ENCODE results near the gene ADCK2.
A peak's percentile ranks its signal among the peaks of the same experiment; 100 is the strongest.
"Not testable (repeated sequence)": the region's sequence is repeated elsewhere in the genome, so short reads cannot be mapped to it uniquely, and the experiment has no call there.

ADCK2 gene

GRCh38 chr7:140704205-140704604 is 31.5 kb downstream of the ADCK2 start:
- no peak for DNase-seq (ENCODE audit: low read depth)
- TF ChIP-seq, protein P1, sequence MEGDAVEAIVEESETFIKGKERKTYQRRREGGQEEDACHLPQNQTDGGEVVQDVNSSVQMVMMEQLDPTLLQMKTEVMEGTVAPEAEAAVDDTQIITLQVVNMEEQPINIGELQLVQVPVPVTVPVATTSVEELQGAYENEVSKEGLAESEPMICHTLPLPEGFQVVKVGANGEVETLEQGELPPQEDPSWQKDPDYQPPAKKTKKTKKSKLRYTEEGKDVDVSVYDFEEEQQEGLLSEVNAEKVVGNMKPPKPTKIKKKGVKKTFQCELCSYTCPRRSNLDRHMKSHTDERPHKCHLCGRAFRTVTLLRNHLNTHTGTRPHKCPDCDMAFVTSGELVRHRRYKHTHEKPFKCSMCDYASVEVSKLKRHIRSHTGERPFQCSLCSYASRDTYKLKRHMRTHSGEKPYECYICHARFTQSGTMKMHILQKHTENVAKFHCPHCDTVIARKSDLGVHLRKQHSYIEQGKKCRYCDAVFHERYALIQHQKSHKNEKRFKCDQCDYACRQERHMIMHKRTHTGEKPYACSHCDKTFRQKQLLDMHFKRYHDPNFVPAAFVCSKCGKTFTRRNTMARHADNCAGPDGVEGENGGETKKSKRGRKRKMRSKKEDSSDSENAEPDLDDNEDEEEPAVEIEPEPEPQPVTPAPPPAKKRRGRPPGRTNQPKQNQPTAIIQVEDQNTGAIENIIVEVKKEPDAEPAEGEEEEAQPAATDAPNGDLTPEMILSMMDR (IDR thresholded peaks at IDR 0.05; ENCODE audit: low read length, missing control alignments) = no peak

GRCh38 chr7:140707132-140707531 is 34.4 kb downstream of the ADCK2 start:
- no peak for DNase-seq (ENCODE audit: low read depth)
- TF ChIP-seq, protein P1 (IDR thresholded peaks at IDR 0.05; ENCODE audit: low read length, missing control alignments) = no peak
- no peak overlapping the region for H3K4me3 ChIP-seq (replicated peaks; ENCODE audit: low read depth, low read length)

More at GRCh38 chr7:140704205-140704604, 31.5 kb downstream of the ADCK2 start:
- no peak overlapping the region for H3K4me3 ChIP-seq (replicated peaks; ENCODE audit: low read depth, low read length)

GRCh38 chr7:140708764-140709163 is 36.0 kb downstream of the ADCK2 start:
- not testable (repeated sequence) for DNase-seq (ENCODE audit: low read depth); H3K4me3 ChIP-seq (replicated peaks; ENCODE audit: low read depth, low read length)

DNA sequence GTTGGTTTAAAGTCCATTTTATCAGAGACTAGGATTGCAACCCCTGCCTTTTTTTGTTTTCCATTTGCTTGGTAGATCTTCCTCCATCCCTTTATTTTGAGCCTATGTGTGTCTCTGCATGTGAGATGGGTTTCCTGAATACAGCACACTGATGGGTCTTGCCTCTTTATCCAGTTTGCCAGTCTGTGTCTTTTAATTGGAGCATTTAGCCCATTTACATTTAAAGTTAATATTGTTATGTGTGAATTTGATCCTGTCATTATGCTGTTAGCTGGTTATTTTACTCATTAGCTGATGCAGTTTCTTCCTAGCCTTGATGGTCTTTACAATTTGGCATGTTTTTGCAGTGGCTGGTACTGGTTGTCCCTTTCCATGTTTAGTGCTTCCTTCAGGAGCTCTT is 39.6 kb downstream of the ADCK2 start:
- DNase-seq (ENCODE audit: low read depth); H3K4me3 ChIP-seq (replicated peaks; ENCODE audit: low read depth, low read length): not testable (repeated sequence)

DNA sequence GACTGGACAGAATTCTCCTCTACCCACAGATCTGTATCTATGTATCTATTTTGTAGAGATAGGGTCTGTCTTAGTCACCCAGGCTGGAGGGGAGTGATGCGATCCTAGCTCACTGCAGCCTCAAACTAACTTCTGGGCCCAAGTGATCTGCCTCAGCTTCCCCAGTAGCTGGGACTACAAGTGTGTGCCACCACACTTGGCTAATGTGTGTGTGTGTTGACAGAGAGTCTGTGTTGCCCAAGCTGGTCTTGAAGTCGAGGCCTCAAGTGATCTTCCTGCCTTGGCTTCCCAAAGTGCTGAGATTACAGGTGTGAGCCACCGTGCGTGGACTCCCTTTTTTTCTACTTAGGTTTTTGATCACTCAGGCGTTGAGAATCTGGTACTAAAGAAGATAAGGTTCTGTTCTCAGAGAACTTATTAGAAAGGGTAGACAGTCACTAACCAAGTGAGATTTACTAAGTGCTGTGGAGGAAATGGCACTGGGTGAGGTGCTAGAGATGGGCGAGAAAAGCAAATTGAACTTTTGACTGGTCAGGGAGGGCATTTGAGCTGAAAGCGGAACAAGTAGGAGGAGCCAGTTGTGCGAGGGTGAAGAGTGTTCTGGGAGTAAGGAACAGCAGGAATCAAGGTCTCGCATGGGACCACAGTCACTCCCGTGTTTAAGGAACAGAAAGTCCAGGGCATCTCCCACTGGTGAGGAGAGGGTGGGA is 41.7 kb downstream of the ADCK2 start:
- TF ChIP-seq, protein P1 (IDR thresholded peaks at IDR 0.05; ENCODE audit: low read length, missing control alignments) = no peak
- H3K4me3 ChIP-seq (replicated peaks; ENCODE audit: low read depth, low read length) = no peak overlapping the region
- no peak for DNase-seq (ENCODE audit: low read depth)

DNA sequence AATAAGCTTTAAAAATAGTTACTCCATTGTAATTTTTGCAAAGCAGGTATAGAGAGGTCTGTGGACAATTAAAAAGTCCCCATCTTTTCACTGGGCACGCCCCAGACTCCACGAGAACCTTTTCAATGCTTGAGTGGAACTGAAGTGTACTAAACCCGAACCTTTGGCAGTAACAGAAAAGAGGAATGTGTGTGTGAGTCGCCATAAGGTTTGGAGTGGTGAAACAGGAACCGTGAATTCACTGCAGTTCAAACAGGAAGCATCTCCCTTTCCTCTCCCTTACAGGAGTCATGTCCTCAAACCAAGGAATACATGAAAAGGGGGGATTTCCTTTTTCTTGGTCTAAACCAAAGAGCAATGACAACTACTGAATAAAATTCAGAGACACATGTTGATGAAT is 47.0 kb downstream of the ADCK2 start:
- TF ChIP-seq, protein P1 (IDR thresholded peaks at IDR 0.05; ENCODE audit: low read length, missing control alignments) = no peak
- no peak overlapping the region for H3K4me3 ChIP-seq (replicated peaks; ENCODE audit: low read depth, low read length)
- peak; percentile 58 for DNase-seq (ENCODE audit: low read depth)

DNA sequence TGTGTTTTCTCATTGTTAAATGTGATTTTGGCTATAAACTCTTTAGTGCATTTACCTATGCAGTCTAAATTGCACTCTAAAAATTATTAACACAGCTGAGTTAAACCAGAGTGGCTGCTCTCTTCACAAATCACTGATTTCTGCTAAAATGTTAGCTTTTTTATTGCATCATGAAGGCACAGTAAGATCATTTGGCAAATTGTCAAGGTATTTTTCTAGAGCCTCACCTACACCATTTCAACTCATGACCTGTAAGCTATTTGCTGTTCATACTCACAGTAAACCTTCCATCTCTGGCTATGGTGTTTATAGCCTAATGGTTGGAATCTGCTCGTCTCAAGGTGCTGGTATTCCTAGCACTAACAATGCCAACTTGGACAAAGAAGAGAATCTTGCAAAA is 49.5 kb downstream of the ADCK2 start:
- TF ChIP-seq, protein P1 (IDR thresholded peaks at IDR 0.05; ENCODE audit: low read length, missing control alignments) = no peak
- no peak for DNase-seq (ENCODE audit: low read depth)
- H3K4me3 ChIP-seq (replicated peaks; ENCODE audit: low read depth, low read length) = no peak overlapping the region

DNA sequence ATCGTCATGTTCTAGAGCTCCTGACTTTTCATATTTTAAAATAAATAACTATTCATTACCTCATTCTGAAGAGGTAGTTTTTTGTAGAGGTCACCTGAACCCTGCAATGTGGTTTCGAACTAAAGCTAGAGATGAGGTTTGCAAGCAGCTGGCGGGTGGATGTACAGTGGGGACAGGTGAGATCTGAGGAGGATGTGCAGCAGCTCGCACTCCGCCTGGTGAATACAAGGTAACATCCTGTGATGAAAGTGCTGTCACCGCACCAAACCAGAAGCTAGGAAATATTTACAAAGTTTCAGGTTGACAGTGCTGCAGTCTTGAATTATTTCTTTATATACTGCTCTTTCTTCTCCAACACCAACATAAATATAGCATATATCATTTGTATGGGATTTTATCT is 50.3 kb downstream of the ADCK2 start:
- TF ChIP-seq, protein P1 (IDR thresholded peaks at IDR 0.05; ENCODE audit: low read length, missing control alignments) = no peak
- no peak overlapping the region for H3K4me3 ChIP-seq (replicated peaks; ENCODE audit: low read depth, low read length)
- DNase-seq (ENCODE audit: low read depth) = no peak
